Panc1 (cell line): Measurements from ENCODE around the gene AMIGO2. TPM values are rescaled to one million over a fixed set of nuclear protein-coding genes. Genes with fewer than 3 reads are reported as not detected.

Source experiments
- ATAC-seq: fragments of 200-7000 bp; cut with Tn5 transposase; 2 replicates; pipeline ENCODE4 v1.9.1; 2020; ENCODE audit warnings: mild to moderate bottlenecking, moderate library complexity
- BruUV-seq: library from RNA; stranded (reverse); fragments of 400-500 nt; replicated peaks from 2 replicates; lab custom pipeline; 2021; lab: Mats Ljungman, UMichigan
- CTCF ChIA-PET: fragments of 300-600 bp; sonication (Branson Sonifier 250); formaldehyde crosslinking; loops from one replicate; lab custom pipeline; 2022; ENCODE audit warnings: antibody characterized with exemption; lab: Charles Lee
- POLR2A ChIA-PET: fragments of 300-600 bp; sonication (Branson Sonifier 250); formaldehyde crosslinking; loops from one replicate; lab custom pipeline; 2022; ENCODE audit warnings: antibody characterized with exemption; lab: Charles Lee
- DNase-seq: peaks from one replicate; pipeline ENCODE4 v3.0.0-alpha.2; 2010; ENCODE audit warnings: low read depth, low spot score
- H3K27ac ChIP-seq: 2 replicates; pipeline ENCODE4 v1.5.1; 2011; ENCODE audit warnings: mild to moderate bottlenecking, low read length, inconsistent platforms
- H3K27me3 ChIP-seq: fragments of 200-500 bp; sonication (Bioruptor generic); 2 replicates; pipeline ENCODE4 v1.6.0; 2014; ENCODE audit warnings: low read length, inconsistent platforms; ENCODE audit not compliant: control insufficient read depth, insufficient read depth
- H3K36me3 ChIP-seq: fragments of 200-500 bp; sonication (Bioruptor generic); 2 replicates; pipeline ENCODE4 v1.5.1; 2014; ENCODE audit warnings: inconsistent platforms, mild to moderate bottlenecking, low read length, moderate library complexity; ENCODE audit not compliant: control insufficient read depth, insufficient read depth
- H3K4me1 ChIP-seq: 2 replicates; pipeline ENCODE4 v1.5.1; 2011; ENCODE audit warnings: inconsistent platforms, mild to moderate bottlenecking, low read length, moderate library complexity; ENCODE audit not compliant: control insufficient read depth, insufficient read depth
- H3K4me3 ChIP-seq, 2 experiments: 2 replicates each; pipeline ENCODE4 v1.5.1; 2011 to 2012; ENCODE audit warnings: low read depth in 2 of 2, low read length in 2 of 2, mild to moderate bottlenecking in 2 of 2, inconsistent platforms in 1 of 2, moderate library complexity in 1 of 2
- H3K9me3 ChIP-seq: fragments of 200-500 bp; sonication (Bioruptor generic); 2 replicates; pipeline ENCODE4 v1.5.1; 2014; ENCODE audit warnings: low read depth, mild to moderate bottlenecking, inconsistent platforms, low read length, moderate library complexity; ENCODE audit not compliant: control insufficient read depth, insufficient read depth
- POLR2AphosphoS5 ChIP-seq: IDR thresholded peaks from 2 replicates; pipeline ENCODE4 v1.6.1; 2012; ENCODE audit warnings: mild to moderate bottlenecking, low read depth, low read length, moderate library complexity
- SIN3A ChIP-seq: IDR thresholded peaks from 2 replicates; pipeline ENCODE4 v1.6.1; 2012; ENCODE audit warnings: low read depth, mild to moderate bottlenecking, low read length, moderate library complexity, borderline replicate concordance; ENCODE audit not compliant: insufficient read depth
- TCF7L2 ChIP-seq: IDR thresholded peaks from 2 replicates; pipeline ENCODE4 v1.6.1; 2011; ENCODE audit warnings: mild to moderate bottlenecking, low read depth, low read length, inconsistent platforms
- in situ Hi-C: cut with HindIII; loops from 2 replicates; pipeline ENCODE4 v1.10.0; 2016; ENCODE audit warnings: low sequenced_read_pairs, low pct_unique_long_range_greater_than_20kb
- intact Hi-C: fragments of 100-400 bp; cut with micrococcal nuclease; formaldehyde crosslinking; loops from one replicate; pipeline ENCODE4 v1.10.0; 2022; ENCODE audit not compliant: unreplicated experiment
- total RNA-seq: library from RNA; stranded (reverse); gene quantifications from one replicate; pipeline ENCODE4 v1.2.1, GENCODE V29; 2021; ENCODE audit not compliant: unreplicated experiment
- TF ChIP-seq, protein P1 (sequence below): fragments of 450-650 bp; IDR thresholded peaks from 2 replicates; pipeline ENCODE4 v1.5.1; 2017; ENCODE audit warnings: mild to moderate bottlenecking
- TF ChIP-seq, protein P2 (sequence below), 2 experiments: IDR thresholded peaks; 2 replicates each; pipeline ENCODE4 v1.6.1; 2011 to 2012; ENCODE audit warnings: low read depth in 2 of 2, control low read depth in 1 of 2, low read length in 1 of 2, mild to moderate bottlenecking in 1 of 2, moderate library complexity in 1 of 2; ENCODE audit not compliant: insufficient read depth in 1 of 2

AMIGO2 gene
- total RNA-seq, 1 experiment from 2014 or later: 21.8 TPM

DNA sequence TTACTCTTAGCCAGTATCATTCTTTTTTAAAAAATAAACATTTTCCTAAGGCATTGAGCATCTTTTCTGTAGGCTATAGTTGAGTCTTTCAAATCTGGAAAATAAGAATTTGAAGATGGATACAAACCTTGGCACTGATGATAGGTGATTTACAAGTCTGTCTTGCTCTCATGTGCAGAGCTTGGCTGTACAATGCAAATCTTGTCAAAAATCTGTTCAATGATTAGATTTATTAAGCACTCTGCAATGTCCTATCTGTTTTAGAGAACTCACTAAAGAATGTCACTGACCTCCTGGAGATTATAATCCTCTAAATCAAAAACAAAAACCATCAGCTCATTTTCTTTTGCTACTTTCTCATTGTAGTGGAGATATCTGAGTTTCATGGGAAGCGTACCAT lies 42.8 kb upstream of the AMIGO2 start:
- no TSS peak for BruUV-seq
- intact Hi-C loops: no loop called here
- POLR2A ChIA-PET: no interaction called here
- CTCF ChIA-PET: no interaction called here
- DNase-seq: no peak
- H3K27me3 ChIP-seq: no peaks in the 10 kb centered on the region
- no peaks in the 10 kb centered on the region for H3K9me3 ChIP-seq
- H3K4me1 ChIP-seq: no peaks in the 10 kb centered on the region
- TF ChIP-seq SIN3A (no peak), POLR2AphosphoS5 (no peak), TCF7L2 (no peak)
- TF ChIP-seq, protein P1, sequence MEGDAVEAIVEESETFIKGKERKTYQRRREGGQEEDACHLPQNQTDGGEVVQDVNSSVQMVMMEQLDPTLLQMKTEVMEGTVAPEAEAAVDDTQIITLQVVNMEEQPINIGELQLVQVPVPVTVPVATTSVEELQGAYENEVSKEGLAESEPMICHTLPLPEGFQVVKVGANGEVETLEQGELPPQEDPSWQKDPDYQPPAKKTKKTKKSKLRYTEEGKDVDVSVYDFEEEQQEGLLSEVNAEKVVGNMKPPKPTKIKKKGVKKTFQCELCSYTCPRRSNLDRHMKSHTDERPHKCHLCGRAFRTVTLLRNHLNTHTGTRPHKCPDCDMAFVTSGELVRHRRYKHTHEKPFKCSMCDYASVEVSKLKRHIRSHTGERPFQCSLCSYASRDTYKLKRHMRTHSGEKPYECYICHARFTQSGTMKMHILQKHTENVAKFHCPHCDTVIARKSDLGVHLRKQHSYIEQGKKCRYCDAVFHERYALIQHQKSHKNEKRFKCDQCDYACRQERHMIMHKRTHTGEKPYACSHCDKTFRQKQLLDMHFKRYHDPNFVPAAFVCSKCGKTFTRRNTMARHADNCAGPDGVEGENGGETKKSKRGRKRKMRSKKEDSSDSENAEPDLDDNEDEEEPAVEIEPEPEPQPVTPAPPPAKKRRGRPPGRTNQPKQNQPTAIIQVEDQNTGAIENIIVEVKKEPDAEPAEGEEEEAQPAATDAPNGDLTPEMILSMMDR: no peak
- TF ChIP-seq, protein P2, sequence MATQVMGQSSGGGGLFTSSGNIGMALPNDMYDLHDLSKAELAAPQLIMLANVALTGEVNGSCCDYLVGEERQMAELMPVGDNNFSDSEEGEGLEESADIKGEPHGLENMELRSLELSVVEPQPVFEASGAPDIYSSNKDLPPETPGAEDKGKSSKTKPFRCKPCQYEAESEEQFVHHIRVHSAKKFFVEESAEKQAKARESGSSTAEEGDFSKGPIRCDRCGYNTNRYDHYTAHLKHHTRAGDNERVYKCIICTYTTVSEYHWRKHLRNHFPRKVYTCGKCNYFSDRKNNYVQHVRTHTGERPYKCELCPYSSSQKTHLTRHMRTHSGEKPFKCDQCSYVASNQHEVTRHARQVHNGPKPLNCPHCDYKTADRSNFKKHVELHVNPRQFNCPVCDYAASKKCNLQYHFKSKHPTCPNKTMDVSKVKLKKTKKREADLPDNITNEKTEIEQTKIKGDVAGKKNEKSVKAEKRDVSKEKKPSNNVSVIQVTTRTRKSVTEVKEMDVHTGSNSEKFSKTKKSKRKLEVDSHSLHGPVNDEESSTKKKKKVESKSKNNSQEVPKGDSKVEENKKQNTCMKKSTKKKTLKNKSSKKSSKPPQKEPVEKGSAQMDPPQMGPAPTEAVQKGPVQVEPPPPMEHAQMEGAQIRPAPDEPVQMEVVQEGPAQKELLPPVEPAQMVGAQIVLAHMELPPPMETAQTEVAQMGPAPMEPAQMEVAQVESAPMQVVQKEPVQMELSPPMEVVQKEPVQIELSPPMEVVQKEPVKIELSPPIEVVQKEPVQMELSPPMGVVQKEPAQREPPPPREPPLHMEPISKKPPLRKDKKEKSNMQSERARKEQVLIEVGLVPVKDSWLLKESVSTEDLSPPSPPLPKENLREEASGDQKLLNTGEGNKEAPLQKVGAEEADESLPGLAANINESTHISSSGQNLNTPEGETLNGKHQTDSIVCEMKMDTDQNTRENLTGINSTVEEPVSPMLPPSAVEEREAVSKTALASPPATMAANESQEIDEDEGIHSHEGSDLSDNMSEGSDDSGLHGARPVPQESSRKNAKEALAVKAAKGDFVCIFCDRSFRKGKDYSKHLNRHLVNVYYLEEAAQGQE (IDR thresholded peaks at IDR 0.05; ENCODE audit: insufficient read depth in 1 of 2, low read depth in 2 of 2, low read length in 1 of 2): no peak
- no peak for ATAC-seq
- H3K36me3 ChIP-seq: no peaks in the 10 kb centered on the region
- H3K4me3 ChIP-seq: no peak overlapping the region
- in situ Hi-C loops: no loop called here
- H3K27ac ChIP-seq: no peak overlapping the region

DNA sequence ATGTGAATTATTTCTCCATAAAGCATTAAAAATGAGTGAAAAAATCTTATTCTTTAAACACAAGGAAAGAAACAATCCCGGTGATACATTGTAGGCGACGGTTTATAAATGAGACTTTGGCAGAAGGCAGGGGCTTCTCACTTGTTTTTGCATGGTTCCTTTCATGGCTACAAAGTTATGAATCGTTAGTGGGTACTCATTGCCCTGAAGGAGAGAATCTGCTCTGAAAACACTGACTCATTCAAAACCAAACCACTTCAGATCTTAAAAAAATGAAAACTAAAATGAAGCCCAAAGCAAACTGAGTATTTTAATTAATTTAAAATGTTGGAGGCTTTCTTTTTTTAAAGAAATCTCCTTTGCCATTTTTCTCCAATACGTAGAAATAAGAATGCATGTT lies 41.4 kb upstream of the AMIGO2 start:
- BruUV-seq: no TSS peak
- ChIA-PET CTCF (no interaction called here), POLR2A (no interaction called here)
- Histone ChIP-seq H3K4me3 (no peak overlapping the region), H3K27me3 (no peaks in the 10 kb centered on the region), H3K9me3 (no peaks in the 10 kb centered on the region), H3K36me3 (no peaks in the 10 kb centered on the region), H3K27ac (no peak overlapping the region), H3K4me1 (no peaks in the 10 kb centered on the region)
- no peak for ATAC-seq
- DNase-seq: no peak
- TF ChIP-seq SIN3A (no peak), POLR2AphosphoS5 (no peak), TCF7L2 (no peak)
- TF ChIP-seq, protein P1: no peak
- TF ChIP-seq, protein P2 (IDR thresholded peaks at IDR 0.05; ENCODE audit: insufficient read depth in 1 of 2, low read depth in 2 of 2, low read length in 1 of 2): no peak
- intact Hi-C loops: no loop called here
- in situ Hi-C loops: no loop called here
